ENCODE measurements around the gene IL18. TPM values are rescaled to one million over a fixed set of nuclear protein-coding genes. Genes with fewer than 3 reads are reported as not detected.
"Not testable (repeated sequence)": the region's sequence is repeated elsewhere in the genome, so short reads cannot be mapped to it uniquely, and the experiment has no call there.

Gene IL18
- 1.8 TPM for total RNA-seq
- long read RNA-seq: 0 reads

DNA sequence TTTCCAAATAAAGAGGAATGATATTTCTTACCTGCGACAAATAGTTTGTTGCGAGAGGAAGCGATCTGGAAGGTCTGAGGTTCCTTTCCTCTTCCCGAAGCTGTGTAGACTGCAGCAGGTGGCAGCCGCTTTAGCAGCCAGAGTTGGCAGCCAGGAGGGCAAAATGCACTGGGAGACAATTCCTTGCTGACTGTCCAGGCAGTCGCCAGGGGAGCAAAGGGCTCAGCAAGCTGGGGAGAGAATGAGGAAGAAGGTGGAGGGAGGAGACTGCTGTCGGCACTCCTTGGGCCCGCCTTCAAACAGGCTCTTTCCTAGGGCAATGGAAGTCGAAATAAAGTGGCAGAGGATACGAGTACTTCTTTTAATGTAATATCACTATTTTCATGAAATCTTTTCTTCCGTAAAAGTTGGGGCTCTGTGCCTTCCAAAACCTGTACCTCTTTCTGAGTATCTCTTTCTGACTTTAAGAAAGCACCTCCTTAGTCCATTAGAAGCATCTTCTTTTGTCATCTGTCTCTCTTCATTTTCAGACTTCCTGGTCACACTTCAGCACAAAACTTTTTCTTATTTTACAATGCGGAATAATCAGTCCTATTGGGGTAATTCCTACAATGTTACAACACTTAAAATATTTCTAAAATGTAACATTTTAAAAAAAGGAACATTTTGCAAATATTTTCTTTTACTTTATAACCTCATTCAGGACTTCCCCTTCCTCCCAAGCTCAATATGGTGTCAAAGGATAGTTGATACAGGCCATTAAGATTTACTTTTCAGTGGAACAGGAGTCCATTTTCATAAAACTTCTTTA is at the start of gene IL18:
Gene IL18, minus strand, starts transcription at position 220 of the 811 bp plus-strand sequence. CDS start 9,041 bp downstream, outside the sequence.
- ATAC-seq: peak; percentile 54
- intact Hi-C loops (cut with DNase I): no loop called here
- DNase-seq (ENCODE audit: missing footprints): peak; percentile 71

- no peak for DNase-seq (ENCODE audit: missing footprints)
- intact Hi-C loops (cut with DNase I): no loop called here
- peak; percentile 37 for ATAC-seq
Measured at GRCh38 chr11:112212710-112213109, 48.8 kb upstream of the IL18 start.

DNA sequence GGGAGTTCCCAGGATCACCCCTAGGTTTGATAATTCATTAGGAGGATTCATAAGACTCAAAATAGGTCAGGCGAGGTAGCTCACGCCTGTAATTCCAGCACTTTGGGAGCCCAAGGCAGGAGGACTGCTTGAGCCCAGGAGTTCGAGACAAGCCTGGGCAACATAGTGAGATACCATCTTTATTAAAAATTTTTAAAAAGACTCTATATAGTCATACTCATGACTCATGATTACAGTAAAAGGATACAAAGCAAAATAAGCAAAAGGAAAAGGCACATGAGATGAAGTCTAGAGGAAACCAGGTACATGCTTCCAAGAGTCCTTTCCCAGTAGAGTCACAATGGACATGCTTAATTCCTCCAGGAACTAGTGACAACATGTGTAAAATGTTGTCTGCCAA is 48.4 kb upstream of the IL18 start:
- DNase-seq (ENCODE audit: missing footprints): no peak
- intact Hi-C loops (cut with DNase I): no loop called here
- ATAC-seq: no peak

DNA sequence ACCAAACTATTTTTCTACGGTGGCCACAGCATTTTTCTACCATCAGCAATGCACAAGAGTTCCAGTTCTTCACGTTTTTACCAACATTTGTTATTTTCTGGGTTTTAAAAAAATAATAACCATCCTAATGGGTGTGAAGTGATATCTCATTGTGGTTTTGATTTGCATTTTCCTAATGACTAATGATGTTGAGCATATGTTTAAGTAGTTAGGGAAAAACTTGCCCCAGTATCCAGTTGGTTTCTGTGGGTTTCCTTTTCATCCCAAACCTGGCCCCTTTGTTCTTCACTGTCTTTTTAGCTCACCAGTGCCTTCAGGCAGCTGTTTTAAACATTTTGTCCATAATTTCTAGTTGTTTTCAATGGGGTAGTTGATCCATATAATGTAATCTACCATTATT is 47.6 kb upstream of the IL18 start:
- ATAC-seq (no peak), DNase-seq (ENCODE audit: missing footprints) (no peak)
- intact Hi-C loops (cut with DNase I): no loop called here

- DNase-seq (ENCODE audit: missing footprints) (no peak), ATAC-seq (no peak)
- intact Hi-C loops (cut with DNase I): no loop called here
Measured at GRCh38 chr11:112210890-112211289, 47.0 kb upstream of the IL18 start.

DNA sequence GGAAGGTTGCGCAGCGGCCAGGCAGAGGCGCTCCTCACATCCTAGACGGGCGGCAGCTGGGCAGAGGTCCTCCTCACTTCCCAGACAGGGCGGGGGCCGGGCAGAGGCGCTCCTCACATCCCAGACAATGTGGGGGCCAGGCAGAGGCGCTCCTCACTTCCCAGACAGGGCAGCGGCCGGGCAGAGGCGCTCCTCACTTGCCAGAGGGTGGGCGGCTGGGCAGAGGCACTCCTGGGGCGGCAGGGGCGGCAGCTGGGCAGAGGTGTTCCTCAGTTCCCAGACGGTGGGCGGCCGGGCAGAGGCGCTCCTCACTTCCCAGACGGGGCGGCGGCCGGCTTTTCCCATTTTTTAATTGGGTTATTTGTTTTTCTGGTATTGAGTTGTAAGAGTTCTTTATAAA is 42.2 kb upstream of the IL18 start:
- intact Hi-C loops (cut with DNase I): no loop called here
- peak; percentile 40 for DNase-seq (ENCODE audit: missing footprints)
- ATAC-seq: no peak

DNA sequence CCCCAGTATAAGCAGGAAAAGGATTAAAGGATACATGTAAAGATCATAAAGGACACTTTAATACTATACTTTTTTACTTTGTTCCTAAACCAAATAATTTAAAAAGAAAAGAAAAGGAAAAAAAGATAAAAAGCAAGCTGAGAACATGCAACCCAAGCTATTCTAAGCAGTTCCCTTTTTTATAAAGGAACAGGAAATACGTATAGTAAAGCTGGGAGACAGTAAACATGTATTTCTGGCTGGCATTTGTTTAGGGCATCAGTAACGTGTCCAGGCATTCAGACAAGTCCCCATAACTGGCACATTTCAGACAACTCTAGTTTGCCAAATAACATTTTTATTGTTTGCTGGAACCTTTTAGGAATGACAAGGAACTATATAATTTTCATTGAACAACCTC is 36.4 kb upstream of the IL18 start:
- intact Hi-C loops (cut with DNase I): no loop called here
- ATAC-seq (no peak), DNase-seq (ENCODE audit: missing footprints) (no peak)

GRCh38 chr11:112199101-112199500 is 35.2 kb upstream of the IL18 start:
- DNase-seq (ENCODE audit: missing footprints); ATAC-seq; intact Hi-C loops (cut with DNase I): not testable (repeated sequence)

- no peak for ATAC-seq
- DNase-seq (ENCODE audit: missing footprints): no peak
- intact Hi-C loops (cut with DNase I): no loop called here
Measured at GRCh38 chr11:112196519-112197087, 32.7 kb upstream of the IL18 start.

- DNase-seq (ENCODE audit: missing footprints): no peak
- ATAC-seq: no peak
- intact Hi-C loops (cut with DNase I): no loop called here
Measured at GRCh38 chr11:112195951-112196351, 32.1 kb upstream of the IL18 start.

DNA sequence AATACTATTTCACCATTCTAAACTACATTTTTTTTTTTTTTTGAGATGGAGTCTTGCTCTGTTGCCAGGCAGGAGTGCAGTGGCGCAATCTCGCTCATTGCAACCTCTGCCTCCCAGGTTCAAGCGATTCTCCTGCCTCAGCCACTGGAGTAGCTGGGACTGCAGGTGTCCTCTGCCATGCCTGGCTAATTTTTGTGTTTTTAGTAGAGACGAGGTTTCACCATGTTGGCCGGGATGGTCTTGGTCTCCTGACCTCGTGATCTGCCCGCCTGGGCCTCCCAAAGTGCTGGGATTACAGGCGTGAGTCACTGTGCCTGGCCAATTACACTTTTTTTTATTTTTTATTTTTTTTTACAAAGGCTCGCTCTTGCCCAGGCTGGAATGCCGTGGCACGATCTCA is 31.2 kb upstream of the IL18 start:
- intact Hi-C loops (cut with DNase I); DNase-seq (ENCODE audit: missing footprints); ATAC-seq: not testable (repeated sequence)

GRCh38 chr11:112186304-112186703 is 22.4 kb upstream of the IL18 start:
- intact Hi-C loops (cut with DNase I): no loop called here
- DNase-seq (ENCODE audit: missing footprints) (no peak), ATAC-seq (peak; percentile 47)

DNA sequence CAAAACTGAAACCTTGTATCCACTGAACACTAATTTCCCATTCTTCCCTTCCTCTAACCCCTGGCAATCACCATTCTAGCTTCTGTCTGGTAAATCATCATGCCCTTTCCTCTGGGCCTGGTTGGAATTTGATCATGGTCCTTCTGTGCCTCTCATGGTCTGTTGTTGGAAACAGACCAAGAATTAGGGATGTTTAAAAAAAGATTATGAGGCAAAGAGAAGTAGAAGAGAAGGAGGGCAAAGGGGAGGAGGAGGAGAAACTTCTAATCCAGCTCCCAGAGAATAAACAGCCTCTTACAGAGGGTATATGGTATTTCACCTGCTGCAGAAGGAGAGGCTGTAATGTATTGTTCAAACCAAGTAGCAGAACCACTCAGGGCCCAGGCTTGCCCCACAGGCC is 22.0 kb upstream of the IL18 start:
- peak; percentile 68 for ATAC-seq

DNA sequence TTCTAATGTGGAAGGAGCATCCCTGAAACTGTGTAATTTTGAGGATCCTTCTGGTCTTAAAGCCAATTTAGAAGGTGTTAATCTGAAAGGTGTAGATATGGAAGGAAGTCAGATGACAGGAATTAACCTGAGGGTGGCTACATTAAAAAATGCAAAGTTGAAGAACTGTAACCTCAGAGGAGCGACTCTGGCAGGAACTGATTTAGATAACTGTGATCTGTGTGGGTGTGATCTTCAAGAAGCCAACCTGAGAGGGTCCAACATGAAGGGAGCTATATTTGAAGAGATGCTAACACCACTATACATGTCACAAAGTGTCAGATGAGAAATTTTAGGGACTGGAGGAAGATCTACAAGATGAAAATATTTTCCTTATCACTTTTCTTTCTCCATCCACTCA is 19.0 kb upstream of the IL18 start:
- intact Hi-C loops (cut with DNase I): no loop called here
- DNase-seq (ENCODE audit: missing footprints): no peak
- no peak for ATAC-seq

More for the DNA sequence above, 22.0 kb upstream of the IL18 start:
- intact Hi-C loops (cut with DNase I): no loop called here
- no peak for DNase-seq (ENCODE audit: missing footprints)

DNA sequence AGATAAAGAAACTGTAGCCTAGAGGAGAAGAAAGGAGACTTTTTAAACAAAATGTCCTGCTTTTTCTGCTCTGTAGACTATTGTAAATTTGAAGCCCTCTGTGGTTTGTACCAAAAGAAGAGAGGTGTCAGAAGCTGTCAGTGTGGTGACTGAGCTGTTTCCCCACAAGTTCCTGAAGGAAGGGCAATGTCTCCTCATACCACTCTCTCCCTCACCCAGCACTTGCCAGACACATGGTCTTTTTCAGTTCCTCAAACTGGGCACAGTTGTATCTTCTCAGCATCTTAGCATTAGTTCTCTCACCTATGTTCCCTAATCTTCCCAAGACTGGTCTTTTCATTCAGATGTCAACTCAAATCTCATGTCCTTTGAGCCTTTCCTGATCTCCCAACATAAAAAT is 15.7 kb upstream of the IL18 start:
- no peak for DNase-seq (ENCODE audit: missing footprints)
- intact Hi-C loops (cut with DNase I): loop anchor here (10.0 kb wide), 1 partner anchor 255 kb away; no protein-coding TSS in a partner anchor
- no peak for ATAC-seq

DNA sequence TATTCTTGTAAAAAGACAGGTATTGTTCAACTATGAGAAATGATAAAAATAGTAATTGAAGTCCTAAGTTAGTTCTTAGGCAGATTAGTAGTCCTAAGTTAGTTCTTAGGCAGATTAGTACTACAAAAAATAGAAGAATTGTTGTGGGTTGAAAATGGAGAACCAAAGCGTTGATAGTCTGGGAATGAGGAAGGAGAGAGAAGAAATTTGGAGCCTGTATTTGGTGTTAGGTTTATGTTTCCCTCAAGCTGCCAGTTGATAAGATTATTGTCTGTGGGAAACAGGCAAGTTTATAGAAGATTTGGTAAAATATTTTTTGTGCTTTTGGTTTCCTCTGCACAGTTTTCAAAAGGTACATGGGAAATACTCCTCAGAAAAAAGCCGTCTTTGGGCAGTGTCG is 15.0 kb upstream of the IL18 start:
- no peak for DNase-seq (ENCODE audit: missing footprints)
- ATAC-seq: no peak
- intact Hi-C loops (cut with DNase I): loop anchor here (10.0 kb wide), 1 partner anchor 254 kb away; no protein-coding TSS in a partner anchor

DNA sequence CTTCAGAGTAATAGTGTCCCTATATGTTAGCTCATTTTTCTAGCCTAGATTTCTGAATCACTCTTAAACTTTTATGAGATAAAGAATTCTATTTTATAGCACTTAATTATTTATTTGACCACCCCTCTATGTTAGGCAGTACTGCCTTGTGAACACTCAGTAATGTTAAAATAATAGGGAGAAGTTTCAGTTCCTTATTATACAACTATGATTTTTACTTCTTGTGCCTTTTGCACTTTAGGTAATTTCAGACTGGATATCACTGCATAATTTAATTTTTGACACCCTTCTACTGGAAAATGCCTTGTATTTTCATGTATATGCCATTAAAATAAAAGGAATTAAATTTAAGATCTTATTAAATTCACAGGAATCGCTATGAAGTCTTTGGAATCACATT is 14.5 kb upstream of the IL18 start:
- intact Hi-C loops (cut with DNase I): loop anchor here (10.0 kb wide), 1 partner anchor 254 kb away; no protein-coding TSS in a partner anchor
- DNase-seq (ENCODE audit: missing footprints) (no peak), ATAC-seq (no peak)

DNA sequence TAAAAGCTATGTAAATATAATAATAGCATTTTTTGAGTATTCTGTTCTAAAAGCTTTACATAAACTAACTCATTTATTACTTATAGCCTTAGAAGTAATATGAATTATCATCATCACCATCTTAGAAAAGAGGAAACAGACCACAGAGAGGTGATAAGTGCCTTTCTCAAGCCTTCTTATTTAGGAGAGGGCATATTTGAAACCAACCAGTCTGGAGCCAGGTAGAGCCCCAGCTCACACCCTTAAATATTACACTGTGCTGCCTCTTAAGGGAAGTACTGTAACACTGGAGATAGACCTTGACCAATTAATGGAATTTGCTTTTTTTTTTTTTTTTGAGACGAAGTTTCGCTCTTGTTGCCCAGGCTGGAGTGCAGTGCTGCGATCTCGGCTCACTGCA is 13.7 kb upstream of the IL18 start:
- intact Hi-C loops (cut with DNase I): loop anchor here (10.0 kb wide), 1 partner anchor 253 kb away; no protein-coding TSS in a partner anchor
- ATAC-seq: no peak
- DNase-seq (ENCODE audit: missing footprints): no peak

GRCh38 chr11:112176077-112176476 is 12.2 kb upstream of the IL18 start:
- intact Hi-C loops (cut with DNase I): loop anchor here (10.0 kb wide), 1 partner anchor 251 kb away; no protein-coding TSS in a partner anchor
- DNase-seq (ENCODE audit: missing footprints): no peak
- peak; percentile 27 for ATAC-seq

GRCh38 chr11:112175599-112175952 is 11.7 kb upstream of the IL18 start:
- DNase-seq (ENCODE audit: missing footprints) (no peak), ATAC-seq (peak; percentile 56)
- intact Hi-C loops (cut with DNase I): loop anchor here (2.0 to 10.0 kb wide), 2 partner anchors 61 to 251 kb away; no protein-coding TSS in a partner anchor

Data from Right ventricle myocardium inferior (tissue), 1 donor.